ENCODE measurements around the gene PCED1A.

Gene PCED1A

GRCh38 chr20:2851086-2851485 lies 10.6 kb upstream of the PCED1A start:
- POLR2A ChIA-PET, result interaction anchor here (1.1 kb wide), 1 partner anchor 50 kb away, joined by 3 read pairs; no protein-coding TSS in a partner anchor
- peak in 2 of 3 donors; percentile 18 to 30 for DNase-seq
- Histone ChIP-seq H3K4me3 (ENCODE audit: control insufficient read depth in 1 of 7, extremely low read depth in 1 of 7, insufficient read depth in 4 of 7, low read depth in 2 of 7, low read length in 6 of 7) (no peak overlapping the region), H3K27ac (ENCODE audit: insufficient read depth in 1 of 2, low read depth in 1 of 2, low read length in 2 of 2, poor library complexity in 1 of 2, severe bottlenecking in 2 of 2) (no peak overlapping the region), H3K36me3 (ENCODE audit: control insufficient read depth in 4 of 4, insufficient read depth in 4 of 4, low read length in 3 of 4) (peaks cover 0 to 8% (median 0%) of the 10 kb centered on the region in 4 experiments), H3K9me3 (ENCODE audit: control extremely low read depth in 1 of 5, control insufficient read depth in 4 of 5, insufficient read depth in 2 of 5, low read depth in 1 of 5, low read length in 4 of 5) (no peaks in the 10 kb centered on the region), H3K27me3 (replicated peaks in 2 of 5; ENCODE audit: control insufficient read depth in 4 of 5, insufficient read depth in 5 of 5, low read length in 4 of 5) (no peaks in the 10 kb centered on the region), H3K4me1 (ENCODE audit: control extremely low read depth in 1 of 4, control insufficient read depth in 4 of 4, insufficient read depth in 4 of 4, low read length in 3 of 4) (peaks cover 5 to 17% (median 13%) of the 10 kb centered on the region in 4 experiments)
- 94% methylated on average over 6 of the region's 10 CpGs for WGBS (ENCODE audit: insufficient coverage)
- CTCF ChIA-PET, result interaction anchor here (0.7 to 6.6 kb wide), 19 partner anchors 11 to 164 kb away, joined by 3 to 47 read pairs (median 4); partner anchors contain the start of genes PCED1A and VPS16

DNA sequence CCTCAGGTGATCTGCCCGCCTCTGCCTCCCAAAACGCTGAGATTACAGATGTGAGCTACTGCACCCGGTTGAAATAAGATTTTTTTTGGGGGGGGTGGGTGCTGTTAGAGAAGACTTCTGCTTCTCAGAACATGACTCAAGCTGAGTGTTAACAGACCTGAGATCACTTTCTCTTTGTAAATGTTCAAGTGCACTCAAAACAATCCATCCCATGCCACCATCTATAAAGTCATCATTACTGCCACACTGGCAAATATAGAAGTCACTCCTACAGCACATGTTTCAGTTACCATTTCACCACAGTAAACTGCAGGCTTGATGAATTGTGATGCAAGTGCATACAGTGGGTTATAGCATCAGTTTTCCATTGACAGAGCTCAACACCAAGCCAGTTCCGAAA lies 9.1 kb upstream of the PCED1A start:
- POLR2A ChIA-PET, result no interaction called here
- Histone ChIP-seq H3K27ac (ENCODE audit: insufficient read depth in 1 of 2, low read depth in 1 of 2, low read length in 2 of 2, poor library complexity in 1 of 2, severe bottlenecking in 2 of 2) (no peak overlapping the region), H3K4me1 (ENCODE audit: control extremely low read depth in 1 of 4, control insufficient read depth in 4 of 4, insufficient read depth in 4 of 4, low read length in 3 of 4) (peaks cover 5 to 17% (median 13%) of the 10 kb centered on the region in 4 experiments), H3K27me3 (replicated peaks in 2 of 5; ENCODE audit: control insufficient read depth in 4 of 5, insufficient read depth in 5 of 5, low read length in 4 of 5) (no peaks in the 10 kb centered on the region), H3K9me3 (ENCODE audit: control extremely low read depth in 1 of 5, control insufficient read depth in 4 of 5, insufficient read depth in 2 of 5, low read depth in 1 of 5, low read length in 4 of 5) (no peaks in the 10 kb centered on the region), H3K36me3 (ENCODE audit: control insufficient read depth in 4 of 4, insufficient read depth in 4 of 4, low read length in 3 of 4) (peaks cover 0 to 10% (median 2%) of the 10 kb centered on the region in 4 experiments), H3K4me3 (ENCODE audit: control insufficient read depth in 1 of 7, extremely low read depth in 1 of 7, insufficient read depth in 4 of 7, low read depth in 2 of 7, low read length in 6 of 7) (no peak overlapping the region)
- DNase-seq, result peak in 2 of 3 donors; percentile 21 to 25
- WGBS (ENCODE audit: insufficient coverage), result 100% methylated on average over 1 of the region's 4 CpGs
- CTCF ChIA-PET, result interaction anchor here (1.0 to 3.7 kb wide), 8 partner anchors 9 to 135 kb away, joined by 3 to 14 read pairs (median 6); partner anchors contain the start of genes PCED1A and VPS16

DNA sequence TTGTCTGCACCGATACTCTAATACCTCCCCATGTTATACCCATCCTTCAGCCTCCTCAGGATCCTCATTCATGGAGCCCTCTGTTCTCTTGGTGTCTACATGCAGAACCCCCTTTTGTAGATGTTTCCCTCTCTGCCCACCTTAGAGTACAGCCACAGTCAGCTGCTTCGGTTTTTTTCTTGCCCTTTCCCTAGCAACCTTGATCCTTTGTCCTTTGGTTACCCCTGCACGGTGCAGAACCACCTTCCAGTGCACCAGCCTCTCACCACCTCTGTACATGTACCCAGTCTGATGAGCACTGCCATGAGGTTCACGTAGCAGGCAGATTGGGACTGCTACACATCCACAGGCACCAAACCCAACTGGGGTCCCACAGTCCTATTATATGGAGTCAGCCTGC lies 7.3 kb upstream of the PCED1A start:
- H3K27ac ChIP-seq (ENCODE audit: insufficient read depth in 1 of 2, low read depth in 1 of 2, low read length in 2 of 2, poor library complexity in 1 of 2, severe bottlenecking in 2 of 2), result no peak overlapping the region
- ChIA-PET POLR2A (no interaction called here), CTCF (interaction anchor here (1.4 kb wide), 1 partner anchor 90 kb away, joined by 3 read pairs; no protein-coding TSS in a partner anchor)
- H3K27me3 ChIP-seq (replicated peaks in 2 of 5; ENCODE audit: control insufficient read depth in 4 of 5, insufficient read depth in 5 of 5, low read length in 4 of 5), result no peaks in the 10 kb centered on the region
- H3K4me3 ChIP-seq (ENCODE audit: control insufficient read depth in 1 of 7, extremely low read depth in 1 of 7, insufficient read depth in 4 of 7, low read depth in 2 of 7, low read length in 6 of 7), result no peak overlapping the region
- H3K9me3 ChIP-seq (ENCODE audit: control extremely low read depth in 1 of 5, control insufficient read depth in 4 of 5, insufficient read depth in 2 of 5, low read depth in 1 of 5, low read length in 4 of 5), result no peaks in the 10 kb centered on the region
- no peak for DNase-seq
- WGBS (ENCODE audit: insufficient coverage), result 95% methylated on average over 3 of the region's 4 CpGs
- H3K4me1 ChIP-seq (ENCODE audit: control extremely low read depth in 1 of 4, control insufficient read depth in 4 of 4, insufficient read depth in 4 of 4, low read length in 3 of 4), result peaks cover 4 to 11% (median 7%) of the 10 kb centered on the region in 4 experiments
- peaks cover 0 to 12% (median 4%) of the 10 kb centered on the region in 4 experiments for H3K36me3 ChIP-seq (ENCODE audit: control insufficient read depth in 4 of 4, insufficient read depth in 4 of 4, low read length in 3 of 4)

- ChIA-PET CTCF (no interaction called here), POLR2A (no interaction called here)
- no peak overlapping the region for H3K27ac ChIP-seq (ENCODE audit: insufficient read depth in 1 of 2, low read depth in 1 of 2, low read length in 2 of 2, poor library complexity in 1 of 2, severe bottlenecking in 2 of 2)
- no peaks in the 10 kb centered on the region for H3K9me3 ChIP-seq (ENCODE audit: control extremely low read depth in 1 of 5, control insufficient read depth in 4 of 5, insufficient read depth in 2 of 5, low read depth in 1 of 5, low read length in 4 of 5)
- H3K4me1 ChIP-seq (ENCODE audit: control extremely low read depth in 1 of 4, control insufficient read depth in 4 of 4, insufficient read depth in 4 of 4, low read length in 3 of 4), result peaks cover 0 to under 1% (median 0%) of the 10 kb centered on the region in 4 experiments
- DNase-seq, result no peak
- H3K27me3 ChIP-seq (replicated peaks in 2 of 5; ENCODE audit: control insufficient read depth in 4 of 5, insufficient read depth in 5 of 5, low read length in 4 of 5), result no peaks in the 10 kb centered on the region
- peaks cover 0 to 12% (median 4%) of the 10 kb centered on the region in 4 experiments for H3K36me3 ChIP-seq (ENCODE audit: control insufficient read depth in 4 of 4, insufficient read depth in 4 of 4, low read length in 3 of 4)
- H3K4me3 ChIP-seq (ENCODE audit: control insufficient read depth in 1 of 7, extremely low read depth in 1 of 7, insufficient read depth in 4 of 7, low read depth in 2 of 7, low read length in 6 of 7), result no peak overlapping the region
- WGBS (ENCODE audit: insufficient coverage), result 94% methylated on average over 3 of the region's 5 CpGs
Observed at GRCh38 chr20:2846698-2847097, 6.2 kb upstream of the PCED1A start.

DNA sequence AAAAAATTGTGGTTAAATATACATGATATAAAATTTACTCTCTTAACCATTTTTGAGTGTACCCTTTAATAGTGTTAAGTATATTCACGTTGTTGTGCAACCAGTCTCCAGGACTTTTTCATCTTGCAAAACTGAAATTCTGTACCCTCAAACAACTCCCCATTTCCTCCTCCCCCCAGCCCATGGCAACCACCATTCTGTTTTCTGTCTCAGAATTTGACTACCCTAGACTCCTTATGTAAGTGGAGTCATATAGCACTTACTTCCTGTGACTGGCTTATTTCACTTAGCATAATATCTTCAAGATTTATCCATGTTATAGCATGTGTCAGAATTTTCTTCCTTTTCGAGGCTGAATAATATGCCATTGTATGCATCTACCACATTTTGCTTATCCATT lies 5.2 kb upstream of the PCED1A start:
- no peak for DNase-seq
- ChIA-PET CTCF (no interaction called here), POLR2A (no interaction called here)
- no peak overlapping the region for H3K4me3 ChIP-seq (ENCODE audit: control insufficient read depth in 1 of 7, extremely low read depth in 1 of 7, insufficient read depth in 4 of 7, low read depth in 2 of 7, low read length in 6 of 7)
- H3K36me3 ChIP-seq (ENCODE audit: control insufficient read depth in 4 of 4, insufficient read depth in 4 of 4, low read length in 3 of 4), result peaks cover 0 to 12% (median 4%) of the 10 kb centered on the region in 4 experiments
- H3K9me3 ChIP-seq (ENCODE audit: control extremely low read depth in 1 of 5, control insufficient read depth in 4 of 5, insufficient read depth in 2 of 5, low read depth in 1 of 5, low read length in 4 of 5), result no peaks in the 10 kb centered on the region
- WGBS (ENCODE audit: insufficient coverage), result no CpG with 5 or more reads among the region's 2 CpGs
- H3K27ac ChIP-seq (ENCODE audit: insufficient read depth in 1 of 2, low read depth in 1 of 2, low read length in 2 of 2, poor library complexity in 1 of 2, severe bottlenecking in 2 of 2), result no peak overlapping the region
- peaks cover 3 to 7% (median 5%) of the 10 kb centered on the region in 4 experiments for H3K4me1 ChIP-seq (ENCODE audit: control extremely low read depth in 1 of 4, control insufficient read depth in 4 of 4, insufficient read depth in 4 of 4, low read length in 3 of 4)
- no peaks in the 10 kb centered on the region for H3K27me3 ChIP-seq (replicated peaks in 2 of 5; ENCODE audit: control insufficient read depth in 4 of 5, insufficient read depth in 5 of 5, low read length in 4 of 5)

- WGBS (ENCODE audit: insufficient coverage), result 10% methylated on average over 33 of the region's 33 CpGs
- Histone ChIP-seq H3K4me3 (ENCODE audit: control insufficient read depth in 1 of 7, extremely low read depth in 1 of 7, insufficient read depth in 4 of 7, low read depth in 2 of 7, low read length in 6 of 7) (peak overlapping the region; percentile 45 to 93 (median 84)), H3K4me1 (ENCODE audit: control extremely low read depth in 1 of 4, control insufficient read depth in 4 of 4, insufficient read depth in 4 of 4, low read length in 3 of 4) (peaks cover 3 to 20% (median 13%) of the 10 kb centered on the region in 4 experiments), H3K27ac (ENCODE audit: insufficient read depth in 1 of 2, low read depth in 1 of 2, low read length in 2 of 2, poor library complexity in 1 of 2, severe bottlenecking in 2 of 2) (peak overlapping the region in 1 of 2 experiments; percentile 64), H3K27me3 (replicated peaks in 2 of 5; ENCODE audit: control insufficient read depth in 4 of 5, insufficient read depth in 5 of 5, low read length in 4 of 5) (no peaks in the 10 kb centered on the region), H3K9me3 (ENCODE audit: control extremely low read depth in 1 of 5, control insufficient read depth in 4 of 5, insufficient read depth in 2 of 5, low read depth in 1 of 5, low read length in 4 of 5) (no peaks in the 10 kb centered on the region), H3K36me3 (ENCODE audit: control insufficient read depth in 4 of 4, insufficient read depth in 4 of 4, low read length in 3 of 4) (peaks cover 0 to 22% (median 18%) of the 10 kb centered on the region in 4 experiments)
- DNase-seq, result no peak
- POLR2A ChIA-PET, result interaction anchor here (1.6 kb wide), 1 partner anchor 40 kb away, joined by 9 read pairs; no protein-coding TSS in a partner anchor
- CTCF ChIA-PET, result interaction anchor here (0.9 to 1.0 kb wide), 2 partner anchors 8 to 11 kb away, joined by 4 to 6 read pairs; no protein-coding TSS in a partner anchor
Observed at GRCh38 chr20:2840967-2841531, 594 bp upstream of the PCED1A start.

GRCh38 chr20:2839732-2840137 lies 720 bp downstream of the PCED1A start:
- H3K4me3 ChIP-seq (ENCODE audit: control insufficient read depth in 1 of 7, extremely low read depth in 1 of 7, insufficient read depth in 4 of 7, low read depth in 2 of 7, low read length in 6 of 7), result peak overlapping the region in 5 of 7 experiments; percentile 17 to 93 (median 87)
- CTCF ChIA-PET, result interaction anchor here (1.7 kb wide), 1 partner anchor 10 kb away, joined by 7 read pairs; no protein-coding TSS in a partner anchor
- no peaks in the 10 kb centered on the region for H3K27me3 ChIP-seq (replicated peaks in 2 of 5; ENCODE audit: control insufficient read depth in 4 of 5, insufficient read depth in 5 of 5, low read length in 4 of 5)
- WGBS (ENCODE audit: insufficient coverage), result 92% methylated on average over 21 of the region's 21 CpGs
- H3K4me1 ChIP-seq (ENCODE audit: control extremely low read depth in 1 of 4, control insufficient read depth in 4 of 4, insufficient read depth in 4 of 4, low read length in 3 of 4), result peaks cover 3 to 20% (median 13%) of the 10 kb centered on the region in 4 experiments
- H3K9me3 ChIP-seq (ENCODE audit: control extremely low read depth in 1 of 5, control insufficient read depth in 4 of 5, insufficient read depth in 2 of 5, low read depth in 1 of 5, low read length in 4 of 5), result no peaks in the 10 kb centered on the region
- peak overlapping the region in 1 of 2 experiments; percentile 78 for H3K27ac ChIP-seq (ENCODE audit: insufficient read depth in 1 of 2, low read depth in 1 of 2, low read length in 2 of 2, poor library complexity in 1 of 2, severe bottlenecking in 2 of 2)
- POLR2A ChIA-PET, result interaction anchor here (1.6 kb wide), 1 partner anchor 39 kb away, joined by 9 read pairs; no protein-coding TSS in a partner anchor
- H3K36me3 ChIP-seq (ENCODE audit: control insufficient read depth in 4 of 4, insufficient read depth in 4 of 4, low read length in 3 of 4), result peaks cover 2 to 30% (median 24%) of the 10 kb centered on the region in 4 experiments
- no peak for DNase-seq
